ENCODE data around the gene SCFD2. TPM values are rescaled to one million over a fixed set of nuclear protein-coding genes. Genes with fewer than 3 reads are reported as not detected.

Gene SCFD2
- total RNA-seq, 1 donor from 2014 or later: 18.6 TPM

DNA sequence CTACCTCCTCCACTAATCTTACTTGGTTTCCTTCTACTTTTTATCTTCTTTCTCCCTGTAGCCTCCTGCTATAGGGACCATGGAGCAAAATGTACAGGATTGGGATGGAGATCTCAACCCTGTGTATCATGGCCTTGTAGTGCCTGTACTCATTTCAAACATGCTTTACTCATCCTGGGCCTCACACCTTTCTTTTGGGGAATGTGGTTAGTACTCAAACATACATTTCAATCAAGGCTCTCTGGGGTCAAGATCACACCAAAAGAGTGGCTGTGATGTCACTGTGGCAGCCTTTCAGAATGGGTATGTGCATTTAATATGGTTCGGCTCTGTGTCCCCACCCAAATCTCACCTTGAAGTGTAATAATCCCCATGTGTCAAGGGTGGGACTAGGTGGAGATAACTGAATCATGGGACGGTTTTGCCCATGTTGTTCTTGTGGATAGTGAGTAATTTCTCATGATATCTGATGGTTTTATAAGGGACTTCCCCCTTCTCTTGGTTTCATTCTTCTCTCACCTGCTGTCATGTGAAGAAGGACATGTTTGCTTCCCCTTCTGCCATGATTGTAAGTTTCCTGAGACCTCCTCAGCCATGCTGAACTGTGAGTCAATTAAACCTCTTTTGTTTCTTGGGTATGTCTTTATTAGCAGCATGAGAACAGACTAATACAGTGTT, 298.6 kb downstream of the SCFD2 start:
- peaks cover 2% of the 10 kb centered on the region for H3K36me3 Mint-ChIP-seq (ENCODE audit: low read depth)
- peaks cover 3% of the 10 kb centered on the region for H3K9me3 Mint-ChIP-seq
- no peak overlapping the region for H3K4me3 Mint-ChIP-seq

DNA sequence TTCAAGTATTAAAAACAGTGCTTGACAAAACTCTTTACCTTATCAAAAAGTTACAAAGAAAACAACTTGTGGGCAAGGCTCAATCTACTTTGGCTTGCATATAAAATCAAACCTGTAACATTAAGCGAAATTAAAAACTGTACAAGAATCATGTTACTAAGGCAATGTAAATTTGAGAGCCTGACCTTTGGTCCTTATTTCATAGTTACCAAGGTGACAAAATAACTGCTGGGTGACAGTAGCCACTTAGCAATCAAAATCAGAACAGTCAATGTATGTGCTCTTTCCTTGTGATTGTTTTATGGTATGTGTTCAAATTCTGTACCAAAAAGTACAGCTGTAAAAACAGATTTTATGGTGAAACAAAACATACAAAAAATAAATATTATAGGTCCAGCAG, 299.7 kb downstream of the SCFD2 start:
- Mint-ChIP-seq H3K36me3 (ENCODE audit: low read depth) (peaks cover 2% of the 10 kb centered on the region), H3K4me1 (no peaks in the 10 kb centered on the region), H3K27ac (ENCODE audit: unreplicated experiment) (no peak overlapping the region), H3K27me3 (ENCODE audit: low read depth) (no peaks in the 10 kb centered on the region), H3K4me3 (no peak overlapping the region), H3K9me3 (peaks cover 3% of the 10 kb centered on the region)
- TF ChIP-seq, protein P1, sequence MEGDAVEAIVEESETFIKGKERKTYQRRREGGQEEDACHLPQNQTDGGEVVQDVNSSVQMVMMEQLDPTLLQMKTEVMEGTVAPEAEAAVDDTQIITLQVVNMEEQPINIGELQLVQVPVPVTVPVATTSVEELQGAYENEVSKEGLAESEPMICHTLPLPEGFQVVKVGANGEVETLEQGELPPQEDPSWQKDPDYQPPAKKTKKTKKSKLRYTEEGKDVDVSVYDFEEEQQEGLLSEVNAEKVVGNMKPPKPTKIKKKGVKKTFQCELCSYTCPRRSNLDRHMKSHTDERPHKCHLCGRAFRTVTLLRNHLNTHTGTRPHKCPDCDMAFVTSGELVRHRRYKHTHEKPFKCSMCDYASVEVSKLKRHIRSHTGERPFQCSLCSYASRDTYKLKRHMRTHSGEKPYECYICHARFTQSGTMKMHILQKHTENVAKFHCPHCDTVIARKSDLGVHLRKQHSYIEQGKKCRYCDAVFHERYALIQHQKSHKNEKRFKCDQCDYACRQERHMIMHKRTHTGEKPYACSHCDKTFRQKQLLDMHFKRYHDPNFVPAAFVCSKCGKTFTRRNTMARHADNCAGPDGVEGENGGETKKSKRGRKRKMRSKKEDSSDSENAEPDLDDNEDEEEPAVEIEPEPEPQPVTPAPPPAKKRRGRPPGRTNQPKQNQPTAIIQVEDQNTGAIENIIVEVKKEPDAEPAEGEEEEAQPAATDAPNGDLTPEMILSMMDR (conservative IDR thresholded peaks at IDR 0.05): no peak
- no peak for DNase-seq (ENCODE audit: low read depth, low spot score)

More for the DNA sequence above, 298.6 kb downstream of the SCFD2 start:
- TF ChIP-seq, protein P1 (conservative IDR thresholded peaks at IDR 0.05): no peak
- no peaks in the 10 kb centered on the region for H3K27me3 Mint-ChIP-seq (ENCODE audit: low read depth)
- no peak overlapping the region for H3K27ac Mint-ChIP-seq (ENCODE audit: unreplicated experiment)
- H3K4me1 Mint-ChIP-seq: no peaks in the 10 kb centered on the region
- no peak for DNase-seq (ENCODE audit: low read depth, low spot score)

DNA sequence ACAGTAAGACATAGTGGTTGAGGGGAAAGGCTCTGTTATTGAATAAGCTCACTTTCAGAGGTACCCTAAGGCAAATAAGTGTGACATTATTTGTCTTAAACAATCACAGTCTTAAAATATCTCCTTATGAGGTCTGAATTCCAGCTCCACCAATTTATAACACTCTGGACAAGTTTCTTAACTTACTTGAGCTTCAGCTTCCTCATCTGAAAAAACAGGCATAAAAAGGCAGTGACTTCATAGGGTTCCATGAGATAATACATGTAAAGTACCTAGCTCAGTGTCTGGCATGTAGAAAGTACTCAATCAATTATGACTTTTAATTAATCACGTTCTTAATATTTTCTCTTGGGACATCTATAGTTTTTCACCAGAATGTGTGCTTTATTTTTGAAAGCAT, 301.3 kb downstream of the SCFD2 start:
- TF ChIP-seq, protein P1 (conservative IDR thresholded peaks at IDR 0.05): no peak
- H3K4me1 Mint-ChIP-seq: no peaks in the 10 kb centered on the region
- H3K27ac Mint-ChIP-seq (ENCODE audit: unreplicated experiment): no peak overlapping the region
- no peaks in the 10 kb centered on the region for H3K27me3 Mint-ChIP-seq (ENCODE audit: low read depth)
- DNase-seq (ENCODE audit: low read depth, low spot score): no peak
- H3K9me3 Mint-ChIP-seq: peaks cover 3% of the 10 kb centered on the region
- no peak overlapping the region for H3K4me3 Mint-ChIP-seq
- peaks cover 2% of the 10 kb centered on the region for H3K36me3 Mint-ChIP-seq (ENCODE audit: low read depth)

DNA sequence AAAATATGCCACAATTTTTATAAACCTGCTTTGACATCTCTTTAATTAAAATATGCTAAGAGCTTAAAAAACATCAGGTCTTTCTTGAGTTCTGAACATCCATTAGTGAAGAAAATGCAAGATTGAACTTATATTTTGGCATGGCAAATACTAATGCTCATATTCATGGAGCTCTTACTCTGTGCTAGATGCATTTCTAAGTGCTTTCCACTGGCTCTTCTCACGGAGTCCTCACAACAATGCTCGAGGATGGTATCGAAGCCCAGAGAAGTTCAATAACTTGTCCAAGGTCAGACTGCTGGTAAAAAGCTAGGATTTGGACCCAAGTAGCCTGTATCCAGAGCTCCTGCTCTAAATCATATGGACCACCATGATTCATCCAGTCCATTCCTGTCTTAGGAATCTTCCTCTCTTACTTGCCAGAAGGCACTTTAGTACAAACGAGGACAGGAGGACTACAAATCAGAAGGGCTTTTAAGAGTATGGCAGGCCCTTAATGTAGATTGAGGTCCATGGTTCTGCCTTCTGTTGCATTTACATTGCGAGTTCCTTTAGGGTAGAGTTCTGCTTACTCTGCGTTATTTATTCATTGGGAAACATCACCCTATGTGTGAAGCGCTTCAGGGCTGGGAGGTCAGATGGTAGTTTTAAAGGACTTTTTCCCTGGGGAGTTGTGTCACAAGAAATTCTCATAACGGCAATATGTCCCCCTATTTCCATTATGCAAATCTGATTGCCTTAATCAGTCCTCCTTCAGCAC, 304.6 kb downstream of the SCFD2 start:
- DNase-seq (ENCODE audit: low read depth, low spot score): no peak
- Mint-ChIP-seq H3K27me3 (ENCODE audit: low read depth) (no peaks in the 10 kb centered on the region), H3K4me1 (peaks cover 4% of the 10 kb centered on the region), H3K36me3 (ENCODE audit: low read depth) (no peaks in the 10 kb centered on the region), H3K9me3 (no peaks in the 10 kb centered on the region), H3K27ac (ENCODE audit: unreplicated experiment) (no peak overlapping the region), H3K4me3 (no peak overlapping the region)
- TF ChIP-seq, protein P1 (conservative IDR thresholded peaks at IDR 0.05): no peak

DNA sequence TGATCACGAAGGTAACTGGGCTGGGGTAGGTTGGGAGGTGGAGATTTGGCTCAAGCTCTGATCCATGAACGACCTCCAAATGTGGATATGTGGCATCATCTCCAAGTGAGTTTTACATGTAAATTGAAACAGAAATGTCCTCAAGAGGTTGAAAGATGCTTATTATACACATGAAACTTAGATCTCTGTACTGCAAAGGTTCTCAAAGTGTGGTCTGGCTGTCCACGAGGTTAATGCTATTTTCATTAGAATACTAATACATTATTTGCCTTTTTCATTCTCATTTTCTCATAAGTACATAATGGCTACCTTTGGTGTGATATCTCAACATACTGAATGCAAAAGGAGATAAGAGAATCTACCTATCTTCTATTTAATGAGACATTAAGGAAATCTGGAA, 305.6 kb downstream of the SCFD2 start:
- Mint-ChIP-seq H3K27me3 (ENCODE audit: low read depth) (no peaks in the 10 kb centered on the region), H3K4me3 (no peak overlapping the region), H3K9me3 (no peaks in the 10 kb centered on the region), H3K4me1 (peaks cover 14% of the 10 kb centered on the region), H3K36me3 (ENCODE audit: low read depth) (no peaks in the 10 kb centered on the region), H3K27ac (ENCODE audit: unreplicated experiment) (no peak overlapping the region)
- DNase-seq (ENCODE audit: low read depth, low spot score): no peak
- TF ChIP-seq, protein P1 (conservative IDR thresholded peaks at IDR 0.05): no peak
